ENCODE measurements around the gene SIRT3.

The SIRT3 gene
- 9.2 to 27.6 (median 20.5) reads per million in 3 experiments for total RNA-seq

DNA sequence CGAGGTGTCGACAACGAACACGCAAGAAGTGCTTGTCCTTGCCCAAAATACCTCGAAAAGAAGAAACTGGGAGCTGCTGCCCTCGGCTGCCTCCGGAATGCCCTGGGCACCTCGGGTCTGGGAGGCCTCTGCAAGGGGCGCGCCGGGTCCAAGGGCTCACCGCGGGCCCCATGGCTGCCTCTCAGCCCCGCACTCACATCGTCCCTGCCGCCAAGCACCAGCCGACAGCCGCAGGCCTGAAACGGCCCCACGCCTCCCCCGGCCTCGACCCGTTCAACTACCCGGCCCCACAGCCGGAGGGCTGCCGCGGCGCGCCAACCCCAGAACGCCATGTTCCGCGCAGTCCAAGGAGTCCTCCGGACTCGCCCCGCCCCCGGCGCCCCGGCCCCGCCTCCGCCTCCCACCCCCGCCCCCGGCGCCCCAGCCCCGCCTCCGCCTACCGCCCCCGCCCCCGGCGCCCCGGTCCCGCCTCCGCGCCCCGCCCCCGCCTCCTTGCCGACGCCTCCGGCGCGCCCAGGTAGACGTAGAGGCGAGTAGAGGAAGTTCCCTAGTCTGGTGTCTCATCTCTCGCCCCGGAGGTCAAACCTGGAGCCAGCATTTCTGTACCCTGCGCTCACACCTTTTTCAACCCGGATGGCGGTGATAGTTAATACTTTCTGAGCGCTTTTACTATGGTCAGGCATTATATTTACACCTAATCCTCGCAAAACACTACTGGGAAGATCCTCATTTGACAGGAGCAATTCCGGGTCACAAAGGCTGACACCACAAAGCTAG, at the start of gene SIRT3:
SIRT3 (minus strand) TSS at position 346 of the 777 bp plus-strand sequence; CDS start at position 332, 14 bp downstream.
- DNase-seq, result peak; percentile 88

DNA sequence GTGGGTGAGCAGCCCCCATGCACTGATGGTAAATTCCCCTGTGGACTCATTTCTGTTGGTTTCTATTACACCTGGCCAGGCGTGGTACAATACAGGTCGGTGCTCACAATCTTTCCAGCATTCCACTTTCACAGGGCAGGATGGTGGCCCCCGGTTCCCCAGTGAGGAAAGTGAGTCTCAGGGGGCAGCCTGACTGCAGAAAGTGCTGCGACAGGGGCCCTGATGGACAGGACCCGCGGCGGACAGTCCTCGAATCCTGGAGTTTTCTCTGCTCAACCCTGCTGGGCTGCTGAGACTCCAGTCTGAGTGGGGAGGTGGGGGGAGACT, 49.7 kb upstream of the SIRT3 start:
- DNase-seq, result no peak

DNA sequence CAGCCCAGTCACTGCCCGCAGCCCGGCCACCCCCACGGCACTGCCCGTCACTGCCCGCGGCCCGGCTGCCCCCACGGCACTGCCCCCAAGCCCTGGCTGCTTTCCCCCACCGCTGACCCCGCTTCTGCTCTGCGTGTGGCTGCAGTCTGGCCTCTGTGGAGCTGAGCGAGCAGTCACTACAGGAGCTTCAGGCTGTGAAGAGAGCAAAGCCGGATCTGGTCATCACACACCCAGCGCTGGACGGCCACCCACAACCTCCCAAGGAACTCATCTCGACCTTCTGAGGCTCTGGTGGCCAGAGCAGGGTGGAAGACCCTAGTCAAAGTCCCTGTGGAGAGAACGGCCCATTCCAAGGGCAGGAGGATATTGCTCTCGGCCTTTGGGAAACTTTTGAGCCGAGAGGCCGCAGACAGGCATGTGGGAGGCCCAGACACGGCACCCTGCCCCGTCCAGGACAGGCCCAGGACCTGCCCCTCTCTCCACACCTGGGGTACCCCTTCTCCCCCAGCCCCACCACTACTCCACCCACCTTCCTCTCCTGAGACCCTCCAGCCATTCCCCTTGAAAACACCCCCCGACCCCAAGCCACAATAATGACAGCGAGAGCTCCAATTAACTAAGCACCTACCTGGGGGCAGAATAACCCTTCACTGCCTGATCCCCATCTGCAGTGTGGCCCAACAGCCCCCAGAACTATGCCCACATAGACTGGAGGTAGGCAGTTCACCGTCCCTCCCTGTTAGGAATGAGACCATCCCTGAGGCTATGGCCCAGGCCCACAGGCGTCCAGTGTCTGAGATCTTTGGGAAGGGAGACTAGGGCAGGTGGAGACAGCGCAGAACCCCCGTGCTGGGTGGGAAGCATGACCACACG, 49.1 kb upstream of the SIRT3 start:
- no peak for DNase-seq

DNA sequence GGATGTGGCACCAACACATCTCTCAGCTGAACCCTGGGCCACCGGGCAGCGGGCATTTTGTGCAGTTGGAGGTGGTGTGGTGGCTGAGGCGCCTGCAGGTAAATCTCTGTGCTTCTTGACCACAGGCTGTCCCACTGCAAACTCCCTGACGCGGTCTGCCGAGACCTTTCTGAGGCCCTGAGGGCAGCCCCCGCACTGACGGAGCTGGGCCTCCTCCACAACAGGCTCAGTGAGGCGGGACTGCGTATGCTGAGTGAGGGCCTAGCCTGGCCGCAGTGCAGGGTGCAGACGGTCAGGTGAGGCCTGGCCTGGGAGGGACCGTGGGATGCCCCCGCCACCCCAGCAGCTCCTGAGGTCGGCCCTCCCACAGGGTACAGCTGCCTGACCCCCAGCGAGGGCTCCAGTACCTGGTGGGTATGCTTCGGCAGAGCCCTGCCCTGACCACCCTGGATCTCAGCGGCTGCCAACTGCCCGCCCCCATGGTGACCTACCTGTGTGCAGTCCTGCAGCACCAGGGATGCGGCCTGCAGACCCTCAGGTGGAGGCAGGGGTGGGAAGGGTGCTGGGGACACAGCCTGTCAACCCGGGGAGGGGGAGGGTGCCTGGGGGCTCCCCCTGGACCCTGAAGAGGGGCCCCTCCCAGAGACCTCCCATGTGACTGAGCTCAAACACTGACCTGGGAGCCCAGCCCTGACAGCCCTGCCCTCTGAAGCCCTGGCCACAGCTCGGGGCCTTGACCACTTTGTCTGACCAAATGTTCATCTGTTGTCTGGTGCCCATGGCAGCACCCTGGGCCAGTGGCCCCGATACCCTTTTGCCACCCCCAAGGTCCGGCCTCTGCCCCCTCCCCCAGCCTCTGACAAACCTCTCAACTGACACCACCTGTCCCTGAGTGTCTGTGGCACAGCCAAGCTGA, 48.2 kb upstream of the SIRT3 start:
- DNase-seq, result no peak

DNA sequence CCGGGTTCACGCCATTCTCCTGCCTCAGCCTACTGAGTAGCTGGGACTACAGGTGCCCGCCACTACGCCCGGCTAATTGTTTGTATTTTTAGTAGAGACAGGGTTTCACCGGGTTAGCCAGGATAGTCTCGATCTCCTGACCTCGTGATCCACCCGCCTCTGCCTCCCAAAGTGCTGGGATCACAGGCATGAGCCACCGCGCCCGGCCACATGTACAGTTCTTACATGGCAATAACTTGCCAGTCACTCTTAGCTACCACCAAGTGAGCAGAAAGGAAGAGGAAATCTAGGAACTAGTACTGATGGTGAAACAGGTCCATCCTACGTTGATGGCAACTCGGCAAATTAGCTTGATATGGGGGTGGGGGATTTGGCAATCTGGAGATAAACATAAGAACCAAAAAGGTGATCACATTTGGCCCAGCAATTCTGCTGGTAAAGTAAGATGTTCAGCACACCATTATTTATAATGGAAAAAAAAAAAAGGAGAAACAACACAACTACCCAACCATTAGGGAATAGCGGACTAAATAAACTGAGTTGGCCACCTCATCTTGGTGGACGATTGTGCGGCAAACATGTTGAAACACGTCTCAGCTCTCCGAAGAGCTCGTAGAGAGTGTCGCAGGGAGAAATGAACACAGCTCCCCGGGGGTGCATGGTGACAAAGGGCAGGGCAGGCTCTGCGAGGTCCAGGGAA, 47.4 kb upstream of the SIRT3 start:
- DNase-seq, result no peak

DNA sequence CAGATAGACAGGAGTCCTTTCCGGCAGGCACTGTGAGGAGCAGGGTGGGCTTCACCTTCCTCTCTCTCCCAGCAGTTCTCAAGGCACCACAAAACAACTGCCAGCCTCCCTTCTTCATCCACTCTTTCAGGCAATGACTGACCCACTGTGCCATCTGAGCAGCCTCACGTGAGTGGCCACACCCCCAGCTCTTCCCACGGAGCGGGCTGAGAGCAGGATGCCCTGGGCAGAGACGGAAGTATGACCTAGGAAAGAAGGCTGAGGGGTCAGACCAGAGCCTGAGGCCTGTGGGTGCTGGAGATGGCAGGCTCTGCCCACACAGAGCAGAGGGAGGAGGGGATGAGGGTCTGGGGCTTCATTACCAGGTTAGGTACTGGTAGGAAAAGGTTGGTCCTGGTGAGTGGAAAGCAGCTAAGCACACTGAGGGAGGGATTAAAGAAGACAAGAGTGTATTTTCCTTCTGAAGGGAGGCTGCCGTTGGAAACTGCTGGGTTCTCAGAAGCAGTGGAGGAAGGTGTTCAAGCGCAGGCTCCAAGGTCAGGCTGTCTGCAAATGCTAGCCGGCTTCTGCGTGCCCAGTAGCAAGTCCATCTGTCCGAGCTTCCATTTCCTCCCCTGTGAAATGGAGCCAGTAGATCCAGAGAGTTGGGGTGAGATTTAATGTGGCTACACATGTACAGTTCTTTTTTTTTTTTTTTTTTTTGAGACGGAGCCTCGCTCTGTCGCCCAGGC, 46.7 kb upstream of the SIRT3 start:
- no peak for DNase-seq

DNA sequence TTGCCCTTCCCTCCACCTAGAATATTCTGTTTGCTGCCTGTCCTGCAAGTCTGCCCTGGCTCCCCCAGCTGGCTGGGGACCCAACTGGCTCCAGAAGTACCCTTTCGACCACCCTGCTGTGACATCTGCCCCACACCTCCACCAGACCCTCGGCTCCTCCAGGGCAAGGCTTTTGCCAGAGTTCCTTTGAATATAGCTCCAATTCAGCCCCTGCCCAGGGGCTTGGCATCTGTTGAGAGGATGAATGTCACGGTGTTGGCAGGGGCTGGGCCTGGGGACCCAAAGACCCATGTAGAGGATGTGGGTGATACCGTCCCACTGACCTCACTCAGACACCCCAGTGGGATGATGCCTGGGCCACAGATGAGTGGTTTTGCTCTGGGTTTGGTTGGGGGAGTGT, 46.0 kb upstream of the SIRT3 start:
- DNase-seq, result no peak

DNA sequence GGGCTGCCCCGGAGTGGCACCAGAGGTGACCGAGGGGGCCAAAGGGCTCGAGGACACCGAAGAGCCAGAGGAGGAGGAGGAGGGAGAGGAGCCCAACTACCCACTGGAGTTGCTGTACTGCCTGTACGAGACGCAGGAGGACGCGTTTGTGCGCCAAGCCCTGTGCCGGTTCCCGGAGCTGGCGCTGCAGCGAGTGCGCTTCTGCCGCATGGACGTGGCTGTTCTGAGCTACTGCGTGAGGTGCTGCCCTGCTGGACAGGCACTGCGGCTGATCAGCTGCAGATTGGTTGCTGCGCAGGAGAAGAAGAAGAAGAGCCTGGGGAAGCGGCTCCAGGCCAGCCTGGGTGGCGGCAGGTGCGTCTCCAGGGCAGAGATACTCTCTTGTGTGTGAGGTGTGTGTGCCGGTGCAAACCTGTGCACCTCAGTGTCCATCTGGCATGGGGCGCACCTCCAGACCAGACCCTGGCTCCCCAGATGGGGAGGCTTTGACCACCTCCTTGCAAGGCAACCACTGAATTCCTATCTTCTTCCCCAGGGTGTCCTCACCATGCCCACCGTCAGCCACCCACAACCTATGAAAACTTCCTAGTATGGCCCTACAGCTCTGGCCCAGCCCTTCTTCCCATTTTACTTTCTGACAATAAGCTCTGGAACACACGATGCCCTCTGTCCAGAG, 45.5 kb upstream of the SIRT3 start:
- no peak for DNase-seq

DNA sequence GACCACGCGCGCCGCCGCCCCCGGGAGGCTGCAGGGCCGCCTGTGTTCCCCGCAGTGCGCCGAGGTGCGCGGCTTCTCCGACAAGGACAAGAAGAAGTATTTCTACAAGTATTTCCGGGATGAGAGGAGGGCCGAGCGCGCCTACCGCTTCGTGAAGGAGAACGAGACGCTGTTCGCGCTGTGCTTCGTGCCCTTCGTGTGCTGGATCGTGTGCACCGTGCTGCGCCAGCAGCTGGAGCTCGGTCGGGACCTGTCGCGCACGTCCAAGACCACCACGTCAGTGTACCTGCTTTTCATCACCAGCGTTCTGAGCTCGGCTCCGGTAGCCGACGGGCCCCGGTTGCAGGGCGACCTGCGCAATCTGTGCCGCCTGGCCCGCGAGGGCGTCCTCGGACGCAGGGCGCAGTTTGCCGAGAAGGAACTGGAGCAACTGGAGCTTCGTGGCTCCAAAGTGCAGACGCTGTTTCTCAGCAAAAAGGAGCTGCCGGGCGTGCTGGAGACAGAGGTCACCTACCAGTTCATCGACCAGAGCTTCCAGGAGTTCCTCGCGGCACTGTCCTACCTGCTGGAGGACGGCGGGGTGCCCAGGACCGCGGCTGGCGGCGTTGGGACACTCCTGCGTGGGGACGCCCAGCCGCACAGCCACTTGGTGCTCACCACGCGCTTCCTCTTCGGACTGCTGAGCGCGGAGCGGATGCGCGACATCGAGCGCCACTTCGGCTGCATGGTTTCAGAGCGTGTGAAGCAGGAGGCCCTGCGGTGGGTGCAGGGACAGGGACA, 44.8 kb upstream of the SIRT3 start:
- no peak for DNase-seq

DNA sequence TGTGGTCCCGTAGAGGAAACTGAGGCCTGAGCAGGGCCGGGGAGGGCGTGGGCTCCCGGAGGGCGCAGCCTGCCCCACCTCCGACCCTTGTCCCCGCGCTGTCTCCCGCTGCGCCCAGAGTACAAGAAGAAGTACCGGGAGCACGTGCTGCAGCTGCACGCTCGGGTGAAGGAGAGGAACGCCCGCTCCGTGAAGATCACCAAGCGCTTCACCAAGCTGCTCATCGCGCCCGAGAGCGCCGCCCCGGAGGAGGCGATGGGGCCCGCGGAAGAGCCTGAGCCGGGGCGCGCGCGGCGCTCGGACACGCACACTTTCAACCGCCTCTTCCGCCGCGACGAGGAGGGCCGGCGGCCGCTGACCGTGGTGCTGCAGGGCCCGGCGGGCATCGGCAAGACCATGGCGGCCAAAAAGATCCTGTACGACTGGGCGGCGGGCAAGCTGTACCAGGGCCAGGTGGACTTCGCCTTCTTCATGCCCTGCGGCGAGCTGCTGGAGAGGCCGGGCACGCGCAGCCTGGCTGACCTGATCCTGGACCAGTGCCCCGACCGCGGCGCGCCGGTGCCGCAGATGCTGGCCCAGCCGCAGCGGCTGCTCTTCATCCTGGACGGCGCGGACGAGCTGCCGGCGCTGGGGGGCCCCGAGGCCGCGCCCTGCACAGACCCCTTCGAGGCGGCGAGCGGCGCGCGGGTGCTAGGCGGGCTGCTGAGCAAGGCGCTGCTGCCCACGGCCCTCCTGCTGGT, 44.0 kb upstream of the SIRT3 start:
- DNase-seq, result peak; percentile 45

DNA sequence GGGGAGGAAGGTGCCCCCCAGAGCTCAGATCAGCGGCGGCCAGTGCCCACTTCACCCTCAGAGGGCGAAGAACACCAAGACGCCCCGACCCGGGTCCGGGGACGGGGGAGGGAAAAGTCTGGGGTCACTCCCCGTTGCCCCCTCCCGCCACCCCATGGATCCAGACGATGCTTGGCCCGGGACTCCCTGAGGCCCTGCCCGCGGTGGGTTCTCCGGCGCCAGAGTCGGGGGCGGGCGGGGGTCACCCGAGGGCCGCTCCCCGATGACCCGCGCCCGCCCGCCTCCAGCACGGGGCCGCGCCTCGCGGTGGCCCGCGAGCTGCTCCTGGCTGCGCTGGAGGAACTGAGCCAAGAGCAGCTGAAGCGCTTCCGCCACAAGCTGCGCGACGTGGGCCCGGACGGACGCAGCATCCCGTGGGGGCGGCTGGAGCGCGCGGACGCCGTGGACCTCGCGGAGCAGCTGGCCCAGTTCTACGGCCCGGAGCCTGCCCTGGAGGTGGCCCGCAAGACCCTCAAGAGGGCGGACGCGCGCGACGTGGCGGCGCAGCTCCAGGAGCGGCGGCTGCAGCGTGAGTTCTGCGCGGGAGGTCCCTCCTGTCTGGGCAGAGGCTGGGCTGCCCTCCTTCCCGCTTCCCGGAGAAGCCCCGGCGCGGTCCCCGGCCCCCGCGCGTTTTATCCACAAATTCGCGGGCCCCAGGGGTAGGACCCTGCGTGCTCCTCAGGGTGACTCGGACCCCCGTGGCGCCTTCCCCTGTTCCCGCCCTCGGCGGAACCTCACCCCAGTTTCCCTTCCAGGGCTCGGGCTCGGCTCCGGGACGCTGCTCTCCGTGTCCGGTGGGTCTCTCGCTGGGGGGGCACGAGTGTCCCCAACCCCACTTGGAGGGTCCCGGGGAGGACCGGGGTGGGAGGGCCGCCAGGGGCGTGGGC, 43.2 kb upstream of the SIRT3 start:
- DNase-seq, result no peak

DNA sequence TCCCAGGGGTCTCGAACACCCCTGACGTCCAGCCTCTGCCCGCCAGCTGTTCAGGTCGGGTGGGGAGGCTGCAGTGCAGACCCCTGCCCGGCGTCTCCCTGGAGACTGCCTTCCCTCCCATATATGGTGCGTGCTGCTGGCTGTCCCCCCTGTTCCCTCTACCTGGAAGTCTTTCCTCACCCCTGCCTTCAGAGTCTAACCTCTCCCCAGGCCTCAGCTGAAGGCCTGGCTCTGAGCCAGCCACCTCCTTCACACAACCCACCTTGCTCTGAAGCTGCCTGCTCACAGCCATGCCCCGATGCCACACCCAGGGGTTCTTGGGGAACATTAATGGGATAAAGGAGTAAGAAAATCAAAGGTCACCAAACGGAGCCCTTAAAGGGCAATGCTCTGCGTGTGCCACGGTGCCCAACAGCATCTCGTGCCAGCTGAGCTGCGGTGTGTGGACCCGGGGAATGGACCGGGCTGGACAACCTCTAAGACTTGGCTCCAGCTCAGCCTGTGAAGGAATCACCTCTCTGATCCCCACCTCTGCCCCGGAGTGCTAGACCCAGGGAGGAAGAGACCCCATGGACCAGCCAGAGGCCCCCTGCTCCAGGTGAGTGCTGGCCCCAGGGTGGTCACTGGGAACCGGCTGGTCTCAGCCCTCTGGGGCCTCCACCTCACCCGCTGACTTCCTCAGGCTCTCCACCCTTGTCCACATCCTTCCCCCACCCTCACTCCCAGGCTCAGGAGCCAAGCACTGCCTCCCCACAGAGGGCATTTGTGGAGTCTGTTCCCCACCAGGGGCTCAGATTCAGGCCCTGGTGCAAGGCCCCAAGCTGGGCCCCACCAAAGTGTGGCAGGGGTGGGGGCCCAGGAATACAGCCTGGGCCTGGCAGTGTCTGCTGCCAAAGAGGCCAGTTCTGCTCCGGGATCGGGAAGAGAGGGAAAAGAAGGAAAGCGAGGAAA, 42.1 kb upstream of the SIRT3 start, which contains the start of gene NLRP6:
NLRP6 (plus strand) TSS at position 407 of the 951 bp plus-strand sequence; CDS start at position 570, 163 bp downstream.
- DNase-seq, result no peak

DNA sequence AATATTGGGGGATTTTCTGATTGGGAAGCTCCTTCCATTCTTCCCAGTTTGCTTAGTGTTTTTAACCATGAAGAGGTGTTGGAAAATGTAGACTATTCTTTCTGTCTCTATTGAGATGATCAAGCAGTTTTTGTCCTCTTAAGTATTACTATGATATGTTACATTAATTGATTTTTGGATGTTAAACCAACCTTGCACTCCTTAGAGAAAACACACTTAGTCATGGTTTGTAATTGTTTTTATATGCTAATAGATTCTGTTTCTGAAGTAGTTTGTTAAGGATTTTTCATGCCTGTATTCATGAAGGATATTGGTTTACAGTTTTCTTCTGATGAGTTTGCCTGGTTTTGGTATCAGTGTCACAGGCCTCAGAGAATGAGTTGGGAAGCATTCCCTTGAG, 40.1 kb upstream of the SIRT3 start:
- no peak for DNase-seq

DNA sequence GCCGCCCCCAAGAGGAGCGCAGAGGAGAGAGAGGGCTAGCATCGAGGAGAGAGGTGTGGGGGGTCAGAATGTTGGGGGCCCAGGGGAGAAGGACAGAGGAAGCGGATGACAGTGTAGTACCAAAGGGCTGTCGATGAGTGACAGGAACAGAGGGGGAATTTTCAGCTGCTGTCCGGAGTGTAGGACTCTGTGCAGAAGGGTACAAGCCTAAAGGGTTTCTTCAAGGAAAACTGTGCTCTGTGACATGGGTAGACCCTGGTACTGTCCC, 36.7 kb upstream of the SIRT3 start:
- no peak for DNase-seq

DNA sequence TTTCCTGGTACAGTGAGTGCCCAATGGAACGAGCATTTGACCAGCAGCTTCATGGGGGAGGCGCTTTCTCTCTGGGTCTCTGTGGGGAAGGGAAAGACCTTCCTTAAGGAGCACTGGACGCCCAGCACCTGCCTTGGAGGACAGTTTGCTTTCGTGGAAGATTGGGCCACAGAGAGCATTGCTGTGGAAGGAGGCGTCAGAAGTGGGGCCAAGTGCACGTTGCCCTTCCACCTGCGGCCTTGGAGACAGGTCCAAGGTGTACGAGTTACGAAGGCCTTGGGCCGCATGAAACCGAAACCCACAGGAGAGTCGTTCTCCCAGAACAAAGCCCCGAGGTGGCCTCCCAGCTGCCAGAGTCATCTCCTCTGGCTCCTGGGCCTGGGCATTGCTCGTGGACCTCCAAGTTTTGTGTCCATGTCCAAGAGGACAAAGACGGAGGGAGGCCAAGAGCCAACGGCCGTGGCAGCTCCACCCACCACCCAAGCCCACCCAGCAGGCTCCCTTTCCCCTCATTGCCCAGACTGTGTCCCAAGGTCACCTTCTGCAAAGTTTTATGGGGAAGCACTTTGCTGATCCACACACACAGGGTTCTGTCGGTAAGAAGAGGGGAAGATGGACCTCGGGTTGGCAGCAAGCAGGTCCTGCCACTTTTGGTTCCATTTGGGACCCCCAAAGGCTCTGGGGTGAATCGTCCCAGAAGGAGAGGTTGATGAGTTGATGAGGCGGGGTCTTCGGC, 36.2 kb upstream of the SIRT3 start:
- no peak for DNase-seq

DNA sequence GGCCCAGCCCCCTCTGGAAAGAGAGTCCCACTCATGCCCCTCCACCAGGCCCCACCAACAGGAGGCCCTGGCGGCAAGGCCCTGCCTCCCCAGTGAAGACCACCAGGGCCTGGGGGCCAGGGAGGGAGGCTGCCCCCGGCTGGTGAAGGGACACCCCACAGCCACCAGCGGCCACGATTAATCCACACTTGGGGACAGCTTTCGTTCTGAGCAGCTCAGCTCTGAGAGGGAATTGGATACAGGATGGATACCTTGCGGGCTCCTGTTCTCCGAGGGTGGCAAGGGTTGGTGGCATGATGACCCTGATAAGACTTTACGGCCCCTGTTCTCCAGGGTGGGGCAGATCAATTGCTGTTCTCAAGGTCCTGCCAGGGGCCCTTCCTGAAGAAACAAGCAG, 35.2 kb upstream of the SIRT3 start:
- DNase-seq, result no peak
